ENCODE data around the gene ZNF93.
"Not testable (repeated sequence)": the region's sequence is repeated elsewhere in the genome, so short reads cannot be mapped to it uniquely, and the experiment has no call there.

ZNF93 gene

GRCh38 chr19:19900729-19901444 lies at the start of gene ZNF93:
ZNF93 (plus strand) TSS chr19:19900946; CDS start chr19:19901089, 143 bp downstream.
- H3K27ac ChIP-seq (ENCODE audit: low read length), result no peak within 1 kb of the TSS
- peak within 1 kb of the TSS; percentile 99 for H3K4me3 ChIP-seq (ENCODE audit: low read length)
- H3K4me1 ChIP-seq (ENCODE audit: control insufficient read depth, insufficient read depth, low read length), result peaks cover 2% of the 10 kb centered on the region; the same call in 1 of the 2 replicates
- no peaks in the 10 kb centered on the region for H3K36me3 ChIP-seq (ENCODE audit: control insufficient read depth, insufficient read depth, low read length)
- H3K9me3 ChIP-seq (ENCODE audit: control insufficient read depth, insufficient read depth, low read length), result no peaks in the 10 kb centered on the region
- WGBS (ENCODE audit: insufficient coverage, insufficient read length), result no CpG with 5 or more reads among the region's 35 CpGs
- no peaks in the 10 kb centered on the region for H3K27me3 ChIP-seq (ENCODE audit: control insufficient read depth, insufficient read depth, low read length)
- peak; percentile 94 for DNase-seq (ENCODE audit: low read depth, low spot score)

DNA sequence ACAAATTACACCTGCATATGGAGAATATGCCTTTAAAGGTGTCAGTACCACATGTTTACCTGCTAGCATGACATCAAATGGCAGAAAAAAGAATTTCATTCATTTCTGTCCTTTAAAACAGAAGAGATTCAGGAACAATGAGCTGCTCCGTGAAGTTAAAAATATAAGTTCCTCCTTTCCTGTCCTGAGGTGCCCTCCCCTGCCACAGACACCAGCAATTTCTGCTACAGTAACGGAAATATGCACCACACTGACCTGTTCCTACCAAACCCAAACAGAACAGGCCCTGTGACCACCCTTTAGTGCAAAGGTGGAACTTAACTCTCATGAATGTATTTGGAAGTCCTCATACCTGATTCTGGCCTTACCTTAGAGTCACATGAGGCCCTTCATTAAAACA lies 49.0 kb upstream of the ZNF93 start:
- WGBS (ENCODE audit: insufficient coverage, insufficient read length), result no CpG with 5 or more reads among the region's 2 CpGs
- not testable (repeated sequence) for H3K4me1 ChIP-seq (ENCODE audit: control insufficient read depth, insufficient read depth, low read length)

GRCh38 chr19:19858751-19859150 lies 42.0 kb upstream of the ZNF93 start:
- no peak overlapping the region for H3K4me3 ChIP-seq (ENCODE audit: low read length)
- no peaks in the 10 kb centered on the region for H3K27me3 ChIP-seq (ENCODE audit: control insufficient read depth, insufficient read depth, low read length)
- no CpG with 5 or more reads among the region's 2 CpGs for WGBS (ENCODE audit: insufficient coverage, insufficient read length)
- no peaks in the 10 kb centered on the region for H3K9me3 ChIP-seq (ENCODE audit: control insufficient read depth, insufficient read depth, low read length)
- H3K27ac ChIP-seq (ENCODE audit: low read length), result no peak overlapping the region
- no peaks in the 10 kb centered on the region for H3K4me1 ChIP-seq (ENCODE audit: control insufficient read depth, insufficient read depth, low read length)
- DNase-seq (ENCODE audit: low read depth, low spot score), result no peak
- no peaks in the 10 kb centered on the region for H3K36me3 ChIP-seq (ENCODE audit: control insufficient read depth, insufficient read depth, low read length)

More for the DNA sequence above, 49.0 kb upstream of the ZNF93 start:
- H3K36me3 ChIP-seq (ENCODE audit: control insufficient read depth, insufficient read depth, low read length); H3K9me3 ChIP-seq (ENCODE audit: control insufficient read depth, insufficient read depth, low read length); H3K4me3 ChIP-seq (ENCODE audit: low read length); DNase-seq (ENCODE audit: low read depth, low spot score); H3K27ac ChIP-seq (ENCODE audit: low read length); H3K27me3 ChIP-seq (ENCODE audit: control insufficient read depth, insufficient read depth, low read length): not testable (repeated sequence)

DNA sequence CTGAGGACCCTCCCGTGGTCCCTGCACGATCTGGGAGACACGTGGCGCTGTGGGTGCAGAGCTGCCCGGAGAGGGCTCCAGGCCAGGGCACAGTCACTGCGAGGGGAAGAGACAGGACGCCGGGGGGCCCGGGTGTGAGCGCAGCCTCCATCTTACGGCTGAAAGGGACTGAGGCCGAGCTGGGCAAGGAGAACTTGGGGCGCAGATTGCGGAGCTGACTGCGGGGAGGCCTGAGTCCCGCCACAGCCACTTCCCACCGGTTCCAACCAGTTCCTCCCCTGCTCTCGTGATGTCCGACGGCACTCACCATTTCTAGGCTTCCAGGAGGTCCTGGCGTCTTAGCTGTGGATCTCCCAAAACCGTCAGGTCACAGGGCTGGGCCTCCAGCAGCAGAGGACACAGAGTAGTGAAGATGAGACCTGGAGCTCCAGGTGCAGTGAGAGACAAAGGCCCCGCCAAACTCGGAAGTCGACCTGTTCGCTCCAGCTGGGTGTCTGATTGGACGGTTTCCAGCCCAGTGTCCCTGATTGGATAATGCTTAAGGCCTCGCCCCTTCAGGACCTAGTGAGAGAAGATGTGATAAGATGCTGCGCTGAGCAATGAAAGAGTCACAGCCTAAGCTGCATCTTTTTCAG lies 39.9 kb upstream of the ZNF93 start:
- H3K9me3 ChIP-seq (ENCODE audit: control insufficient read depth, insufficient read depth, low read length), result no peaks in the 10 kb centered on the region
- H3K36me3 ChIP-seq (ENCODE audit: control insufficient read depth, insufficient read depth, low read length), result no peaks in the 10 kb centered on the region
- H3K4me3 ChIP-seq (ENCODE audit: low read length), result peak overlapping the region; percentile 91
- no CpG with 5 or more reads among the region's 29 CpGs for WGBS (ENCODE audit: insufficient coverage, insufficient read length)
- H3K27me3 ChIP-seq (ENCODE audit: control insufficient read depth, insufficient read depth, low read length), result no peaks in the 10 kb centered on the region
- no peaks in the 10 kb centered on the region for H3K4me1 ChIP-seq (ENCODE audit: control insufficient read depth, insufficient read depth, low read length)
- DNase-seq (ENCODE audit: low read depth, low spot score), result peak; percentile 98
- no peak overlapping the region for H3K27ac ChIP-seq (ENCODE audit: low read length)

GRCh38 chr19:19865750-19866610 lies 34.8 kb upstream of the ZNF93 start, which contains the start of gene ZNF253:
ZNF253 (plus strand) TSS chr19:19865882; CDS start chr19:19865997, 115 bp downstream.
- Histone ChIP-seq H3K36me3 (ENCODE audit: control insufficient read depth, insufficient read depth, low read length) (no peaks in the 10 kb centered on the region), H3K4me3 (ENCODE audit: low read length) (peak within 1 kb of the TSS; percentile 90), H3K27ac (ENCODE audit: low read length) (no peak within 1 kb of the TSS), H3K27me3 (ENCODE audit: control insufficient read depth, insufficient read depth, low read length) (no peaks in the 10 kb centered on the region), H3K4me1 (ENCODE audit: control insufficient read depth, insufficient read depth, low read length) (no peaks in the 10 kb centered on the region), H3K9me3 (ENCODE audit: control insufficient read depth, insufficient read depth, low read length) (no peaks in the 10 kb centered on the region)
- peak; percentile 97 for DNase-seq (ENCODE audit: low read depth, low spot score)
- no CpG with 5 or more reads among the region's 43 CpGs for WGBS (ENCODE audit: insufficient coverage, insufficient read length)

DNA sequence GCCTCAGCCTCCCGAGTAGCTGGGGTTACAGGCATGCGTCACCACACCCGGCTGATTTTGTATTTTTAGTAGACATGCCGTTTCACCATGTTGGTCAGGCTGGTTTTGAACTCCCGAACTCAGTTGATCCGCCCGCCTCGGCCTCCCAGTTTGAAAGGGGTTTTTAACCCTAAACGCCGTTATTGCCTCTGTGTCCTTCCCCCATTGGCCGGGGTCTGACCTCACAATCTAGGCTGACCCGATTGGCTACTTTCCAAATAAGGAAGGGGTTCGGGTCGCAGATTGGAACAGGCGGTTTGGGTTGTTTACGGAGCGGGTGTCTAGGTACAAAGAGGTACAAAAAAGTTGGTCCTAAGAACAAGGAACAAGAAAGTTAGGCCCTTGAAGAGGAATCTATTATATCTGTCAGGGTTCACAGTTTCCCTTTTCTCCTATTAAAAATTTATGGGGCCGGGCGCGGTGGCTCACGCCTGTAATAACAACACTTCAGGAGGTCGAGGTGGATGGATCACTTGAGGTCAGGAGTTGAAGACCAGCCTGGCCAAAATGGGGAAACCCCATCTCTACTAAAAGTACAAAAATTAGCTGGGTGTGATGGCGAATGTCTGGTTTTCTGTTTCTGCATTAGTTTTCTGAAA lies 34.0 kb upstream of the ZNF93 start:
- Histone ChIP-seq H3K9me3 (ENCODE audit: control insufficient read depth, insufficient read depth, low read length) (no peaks in the 10 kb centered on the region), H3K4me3 (ENCODE audit: low read length) (peak overlapping the region; percentile 90), H3K27me3 (ENCODE audit: control insufficient read depth, insufficient read depth, low read length) (no peaks in the 10 kb centered on the region), H3K27ac (ENCODE audit: low read length) (no peak overlapping the region), H3K36me3 (ENCODE audit: control insufficient read depth, insufficient read depth, low read length) (no peaks in the 10 kb centered on the region; the same call in 1 of the 2 replicates), H3K4me1 (ENCODE audit: control insufficient read depth, insufficient read depth, low read length) (no peaks in the 10 kb centered on the region)
- WGBS (ENCODE audit: insufficient coverage, insufficient read length), result no CpG with 5 or more reads among the region's 23 CpGs
- DNase-seq (ENCODE audit: low read depth, low spot score), result peak; percentile 75

DNA sequence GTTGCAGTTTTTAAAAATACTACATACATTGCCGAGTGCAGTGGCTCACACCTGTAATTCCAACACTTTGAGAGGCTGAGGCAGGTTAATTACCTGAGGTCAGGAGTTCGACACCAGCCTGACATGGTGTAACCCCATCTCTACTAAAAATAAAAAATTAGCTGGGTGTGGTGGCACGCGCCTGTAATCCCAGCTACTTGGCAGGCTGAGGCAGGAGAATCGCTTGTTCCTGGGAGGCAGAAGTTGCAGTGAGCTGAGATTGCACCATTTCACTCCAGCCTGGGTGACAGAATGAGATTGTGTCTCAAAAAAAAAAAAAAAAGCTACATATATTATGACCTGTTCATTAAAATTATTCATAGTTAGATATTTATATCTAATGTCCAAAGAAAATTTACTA lies 30.7 kb upstream of the ZNF93 start:
- H3K27ac ChIP-seq (ENCODE audit: low read length); DNase-seq (ENCODE audit: low read depth, low spot score); H3K4me1 ChIP-seq (ENCODE audit: control insufficient read depth, insufficient read depth, low read length); H3K4me3 ChIP-seq (ENCODE audit: low read length); H3K9me3 ChIP-seq (ENCODE audit: control insufficient read depth, insufficient read depth, low read length); H3K27me3 ChIP-seq (ENCODE audit: control insufficient read depth, insufficient read depth, low read length); H3K36me3 ChIP-seq (ENCODE audit: control insufficient read depth, insufficient read depth, low read length): not testable (repeated sequence)
- WGBS (ENCODE audit: insufficient coverage, insufficient read length), result no CpG with 5 or more reads among the region's 5 CpGs

GRCh38 chr19:19871932-19872331 lies 28.8 kb upstream of the ZNF93 start:
- no CpG with 5 or more reads among the region's 3 CpGs for WGBS (ENCODE audit: insufficient coverage, insufficient read length)
- H3K4me1 ChIP-seq (ENCODE audit: control insufficient read depth, insufficient read depth, low read length), result no peaks in the 10 kb centered on the region; the same call in 1 of the 2 replicates

GRCh38 chr19:19873381-19873780 lies 27.4 kb upstream of the ZNF93 start:
- H3K36me3 ChIP-seq (ENCODE audit: control insufficient read depth, insufficient read depth, low read length), result no peaks in the 10 kb centered on the region; the same call in 1 of the 2 replicates
- H3K4me3 ChIP-seq (ENCODE audit: low read length), result no peak overlapping the region
- DNase-seq (ENCODE audit: low read depth, low spot score), result no peak
- no peaks in the 10 kb centered on the region for H3K9me3 ChIP-seq (ENCODE audit: control insufficient read depth, insufficient read depth, low read length)
- H3K27ac ChIP-seq (ENCODE audit: low read length), result no peak overlapping the region
- no peaks in the 10 kb centered on the region for H3K27me3 ChIP-seq (ENCODE audit: control insufficient read depth, insufficient read depth, low read length)
- no peaks in the 10 kb centered on the region; the same call in 1 of the 2 replicates for H3K4me1 ChIP-seq (ENCODE audit: control insufficient read depth, insufficient read depth, low read length)

More at GRCh38 chr19:19871932-19872331, 28.8 kb upstream of the ZNF93 start:
- Histone ChIP-seq H3K36me3 (ENCODE audit: control insufficient read depth, insufficient read depth, low read length) (no peaks in the 10 kb centered on the region; the same call in 1 of the 2 replicates), H3K27me3 (ENCODE audit: control insufficient read depth, insufficient read depth, low read length) (no peaks in the 10 kb centered on the region), H3K4me3 (ENCODE audit: low read length) (no peak overlapping the region), H3K27ac (ENCODE audit: low read length) (no peak overlapping the region), H3K9me3 (ENCODE audit: control insufficient read depth, insufficient read depth, low read length) (no peaks in the 10 kb centered on the region)
- no peak for DNase-seq (ENCODE audit: low read depth, low spot score)

DNA sequence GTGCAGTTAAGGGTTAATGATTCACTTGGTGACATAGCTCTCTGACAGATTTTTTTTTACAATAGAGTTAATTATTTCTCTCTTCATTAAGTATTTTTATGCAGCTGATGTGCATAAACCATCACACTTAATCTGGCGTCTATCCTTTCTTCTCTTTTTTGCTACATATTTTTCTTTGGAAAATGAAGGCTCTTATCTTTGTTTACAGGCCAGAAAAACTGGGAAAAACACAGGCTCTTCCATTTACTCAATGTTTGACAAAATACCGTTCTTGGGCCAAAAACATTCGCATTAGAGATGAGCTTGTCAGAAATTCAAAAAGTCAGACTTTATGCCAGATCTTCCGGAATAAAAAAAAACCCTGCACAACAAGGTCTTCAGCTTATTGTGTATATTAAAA lies 23.0 kb upstream of the ZNF93 start:
- Histone ChIP-seq H3K9me3 (ENCODE audit: control insufficient read depth, insufficient read depth, low read length) (no peaks in the 10 kb centered on the region), H3K36me3 (ENCODE audit: control insufficient read depth, insufficient read depth, low read length) (peaks cover 6% of the 10 kb centered on the region; the same call in 1 of the 2 replicates), H3K4me3 (ENCODE audit: low read length) (no peak overlapping the region), H3K27ac (ENCODE audit: low read length) (no peak overlapping the region), H3K27me3 (ENCODE audit: control insufficient read depth, insufficient read depth, low read length) (no peaks in the 10 kb centered on the region), H3K4me1 (ENCODE audit: control insufficient read depth, insufficient read depth, low read length) (no peaks in the 10 kb centered on the region; the same call in 1 of the 2 replicates)
- WGBS (ENCODE audit: insufficient coverage, insufficient read length), result no CpG with 5 or more reads among the region's 4 CpGs
- DNase-seq (ENCODE audit: low read depth, low spot score), result no peak

Data from iPS DF 6.9 (cell line).